HepG2 (cell line): ENCODE results near the gene RCCD1. TPM values are rescaled to one million over a fixed set of nuclear protein-coding genes. Genes with fewer than 3 reads are reported as not detected.

ENCODE experiments used
- ADNP ChIP-seq: sonication (generic); formaldehyde crosslinking; IDR thresholded peaks from 2 replicates; pipeline ENCODE4 v1.4.0; 2020; ENCODE audit warnings: missing genetic modification reagents
- CBX5 ChIP-seq: sonication (generic); formaldehyde crosslinking; IDR thresholded peaks from 2 replicates; pipeline ENCODE4 v1.4.0; 2020; ENCODE audit warnings: missing genetic modification reagents, borderline replicate concordance
- CHD4 ChIP-seq: fragments of 200-600 bp; sonication (generic); IDR thresholded peaks from 2 replicates; pipeline ENCODE4 v1.7.0; 2017; ENCODE audit warnings: mild to moderate bottlenecking, low read length, borderline replicate concordance
- FLYWCH1 ChIP-seq: sonication (generic); formaldehyde crosslinking; IDR thresholded peaks from 2 replicates; pipeline ENCODE4 v1.8.1; 2023; ENCODE audit warnings: mild to moderate bottlenecking, missing genetic modification reagents
- FOXO1 ChIP-seq: sonication (generic); formaldehyde crosslinking; IDR thresholded peaks from 2 replicates; pipeline ENCODE4 v1.4.0; 2020; ENCODE audit warnings: missing genetic modification reagents
- IRF1 ChIP-seq: sonication (generic); formaldehyde crosslinking; IDR thresholded peaks from 2 replicates; pipeline ENCODE4 v1.4.0; 2020; ENCODE audit warnings: low read depth, mild to moderate bottlenecking, missing genetic modification reagents
- KDM5B ChIP-seq: sonication (generic); formaldehyde crosslinking; IDR thresholded peaks from 2 replicates; pipeline ENCODE4 v1.4.0; 2020; ENCODE audit warnings: missing genetic modification reagents, mild to moderate bottlenecking, borderline replicate concordance
- MED13 ChIP-seq: sonication (generic); formaldehyde crosslinking; IDR thresholded peaks from 2 replicates; pipeline ENCODE4 v1.5.0; 2020; ENCODE audit warnings: missing genetic modification reagents
- MZF1 ChIP-seq: sonication (generic); formaldehyde crosslinking; IDR thresholded peaks from 2 replicates; pipeline ENCODE4 v1.8.1; 2023; ENCODE audit warnings: mild to moderate bottlenecking, missing genetic modification reagents, borderline replicate concordance
- PAF1 ChIP-seq: IDR thresholded peaks from 2 replicates; pipeline ENCODE4 v1.6.1; 2016; ENCODE audit warnings: missing genetic modification reagents, missing compliant biosample characterization
- PITX1 ChIP-seq: sonication (generic); formaldehyde crosslinking; IDR thresholded peaks from 2 replicates; pipeline ENCODE4 v1.5.1; 2020; ENCODE audit warnings: mild to moderate bottlenecking, missing genetic modification reagents
- POGZ ChIP-seq: sonication (generic); formaldehyde crosslinking; IDR thresholded peaks from 2 replicates; pipeline ENCODE4 v1.4.0; 2020; ENCODE audit warnings: mild to moderate bottlenecking, missing genetic modification reagents
- SCMH1 ChIP-seq: sonication (generic); formaldehyde crosslinking; IDR thresholded peaks from 2 replicates; pipeline ENCODE4 v1.9.0; 2021; ENCODE audit warnings: missing genetic modification reagents, mild to moderate bottlenecking, borderline replicate concordance
- SP140L ChIP-seq: sonication (generic); formaldehyde crosslinking; IDR thresholded peaks from 2 replicates; pipeline ENCODE4 v1.4.0; 2020; ENCODE audit warnings: missing genetic modification reagents, borderline replicate concordance
- THAP11 ChIP-seq: IDR thresholded peaks from 2 replicates; pipeline ENCODE4 v1.6.1; 2016; ENCODE audit warnings: missing biosample characterization, missing genetic modification reagents
- THAP8 ChIP-seq: sonication (generic); formaldehyde crosslinking; IDR thresholded peaks from 2 replicates; pipeline ENCODE4 v1.5.1; 2020; ENCODE audit warnings: missing genetic modification reagents, mild to moderate bottlenecking, borderline replicate concordance
- ZBTB3 ChIP-seq: sonication (generic); formaldehyde crosslinking; IDR thresholded peaks from 2 replicates; pipeline ENCODE4 v1.4.0; 2020; ENCODE audit warnings: low read depth, mild to moderate bottlenecking, moderate library complexity, missing genetic modification reagents, borderline replicate concordance
- ZNF124 ChIP-seq: sonication (generic); formaldehyde crosslinking; IDR thresholded peaks from 2 replicates; pipeline ENCODE4 v1.4.0; 2020; ENCODE audit warnings: missing genetic modification reagents
- ZNF143 ChIP-seq: sonication (generic); formaldehyde crosslinking; IDR thresholded peaks from 2 replicates; pipeline ENCODE4 v1.4.0; 2020; ENCODE audit warnings: missing genetic modification reagents
- ZNF256 ChIP-seq: sonication (generic); formaldehyde crosslinking; conservative IDR thresholded peaks from 2 replicates; pipeline ENCODE4 v1.4.0; 2020; ENCODE audit warnings: missing genetic modification reagents
- ZNF317 ChIP-seq: sonication (generic); formaldehyde crosslinking; IDR thresholded peaks from 2 replicates; pipeline ENCODE4 v1.5.0; 2020; ENCODE audit warnings: mild to moderate bottlenecking, missing genetic modification reagents
- ZNF354B ChIP-seq: sonication (generic); formaldehyde crosslinking; IDR thresholded peaks from 2 replicates; pipeline ENCODE4 v1.8.0; 2022; ENCODE audit warnings: mild to moderate bottlenecking, missing genetic modification reagents
- ZNF530 ChIP-seq: sonication (generic); formaldehyde crosslinking; IDR thresholded peaks from 2 replicates; pipeline ENCODE4 v1.5.0; 2020; ENCODE audit warnings: low read depth, mild to moderate bottlenecking, missing genetic modification reagents
- ZNF761 ChIP-seq: sonication (generic); formaldehyde crosslinking; conservative IDR thresholded peaks from 2 replicates; pipeline ENCODE4 v1.4.0; 2020; ENCODE audit warnings: mild to moderate bottlenecking, missing genetic modification reagents
- ZNF773 ChIP-seq: sonication (generic); formaldehyde crosslinking; IDR thresholded peaks from 2 replicates; pipeline ENCODE4 v1.4.0; 2020; ENCODE audit warnings: missing genetic modification reagents, borderline replicate concordance
- ZNF883 ChIP-seq: sonication (generic); formaldehyde crosslinking; IDR thresholded peaks from 2 replicates; pipeline ENCODE4 v1.5.1; 2020; ENCODE audit warnings: mild to moderate bottlenecking, missing genetic modification reagents; ENCODE audit errors: not compliant biosample characterization
- ZZZ3 ChIP-seq: sonication (generic); formaldehyde crosslinking; IDR thresholded peaks from 2 replicates; pipeline ENCODE4 v1.4.0; 2020; ENCODE audit warnings: missing genetic modification reagents, mild to moderate bottlenecking, borderline replicate concordance
- polyA plus RNA-seq, 8 experiments: library from polyadenylated mRNA; depleted of rRNA in 3 of 8; stranded (reverse) in 7 of 8; unstranded in 1 of 8; fragments of >200 nt; fragmentation: Illumina TruSeq in 4 of 8; extraction: Trizol in 4 of 8; gene quantifications; 2 replicates each; pipeline versions ENCODE4 v1.2.1 to v1.2.3, GENCODE V29; 2011 to 2016; ENCODE audit warnings: low read depth in 4 of 8, missing spikeins in 1 of 8, mixed read lengths in 1 of 8; ENCODE audit not compliant: insufficient read depth in 1 of 8
- total RNA-seq, 5 experiments: library from RNA; depleted of rRNA; stranded (reverse); fragments of >200 nt; fragmentation: Illumina TruSeq; extraction: Trizol; gene quantifications; 2 replicates each; pipeline ENCODE4 v1.2.3, GENCODE V29; 2016; ENCODE audit warnings: low read depth in 1 of 5
- TF ChIP-seq, protein P1 (sequence below): sonication (generic); formaldehyde crosslinking; IDR thresholded peaks from 2 replicates; pipeline ENCODE4 v1.8.1; 2023; ENCODE audit warnings: mild to moderate bottlenecking, missing genetic modification reagents, borderline replicate concordance
- TF ChIP-seq, protein P2 (sequence below): sonication (generic); formaldehyde crosslinking; IDR thresholded peaks from 2 replicates; pipeline ENCODE4 v1.5.0; 2020; ENCODE audit warnings: missing genetic modification reagents

Gene RCCD1
- total and polyA plus RNA-seq, 2 of the 13 experiments (the other 11 are each of a cell fraction or from before 2014, with no cell fraction given) = 14.1 to 15.1 TPM

DNA sequence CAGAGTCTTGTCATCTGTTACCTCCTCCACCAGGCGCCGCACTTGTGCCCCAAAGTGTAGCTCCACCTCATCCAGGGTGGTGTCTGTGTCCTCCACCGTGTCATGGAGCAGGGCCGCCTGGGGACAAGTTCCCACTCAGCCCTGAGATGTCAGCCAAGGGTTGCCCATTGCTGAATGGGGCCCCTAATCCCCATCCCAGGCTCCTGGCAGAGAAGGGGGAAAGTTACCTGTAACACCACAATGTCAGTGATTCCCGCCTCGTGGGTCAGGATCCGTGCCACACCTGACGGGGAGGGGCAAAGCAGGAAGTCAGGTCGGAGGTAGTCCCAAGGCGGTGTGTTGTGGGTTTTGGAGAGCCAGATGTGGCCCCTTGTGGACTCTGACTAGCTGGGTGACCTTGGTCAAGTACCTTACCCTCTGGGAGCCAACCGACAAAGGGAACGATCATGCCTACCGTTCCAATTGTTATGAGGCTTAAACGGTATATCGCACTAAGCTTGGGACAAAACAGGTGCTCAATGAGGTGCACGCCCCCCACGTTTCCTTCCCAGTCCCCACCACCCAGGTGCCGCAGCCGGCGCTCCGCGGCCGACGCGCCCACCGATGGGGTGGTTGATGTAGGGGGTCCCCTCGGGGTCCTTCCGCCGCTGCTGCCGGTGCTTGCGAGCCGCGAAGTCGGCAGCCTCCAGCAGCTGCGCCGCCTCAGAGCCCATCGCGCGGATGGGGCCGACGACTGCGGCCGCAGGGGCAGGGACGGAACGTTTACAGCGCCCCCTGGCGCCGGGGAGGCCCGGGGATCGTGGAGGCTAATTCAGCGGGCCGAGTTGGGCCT lies 22.6 kb upstream of the RCCD1 start, which contains the start of gene HDDC3 (continued):
- TF ChIP-seq THAP8 (CRISPR knock-in tag) = 0 out of 2 replicates have a peak, but pooled peaks have one; percentile 62
- peak; percentile 77; the same call in 1 of the 2 replicates for TF ChIP-seq ZNF124
- peak; percentile 48; the same call in 1 of the 2 replicates for TF ChIP-seq FOXO1 (CRISPR knock-in tag)
- no peak for TF ChIP-seq ADNP (CRISPR knock-in tag)
- peak; percentile 82 for TF ChIP-seq THAP11 (CRISPR knock-in tag)
- TF ChIP-seq ZNF143 = 0 out of 2 replicates have a peak, but pooled peaks have one; percentile 15
- peak; percentile 71; the same call in 1 of the 2 replicates for TF ChIP-seq KDM5B (CRISPR knock-in tag)
- 0 out of 2 replicates have a peak, but pooled peaks have one; percentile 24 for TF ChIP-seq MED13 (CRISPR knock-in tag)
- TF ChIP-seq, protein P1, sequence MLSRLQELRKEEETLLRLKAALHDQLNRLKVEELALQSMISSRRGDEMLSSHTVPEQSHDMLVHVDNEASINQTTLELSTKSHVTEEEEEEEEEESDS (CRISPR knock-in tag) = no peak
- no peak for TF ChIP-seq ZNF354B (CRISPR knock-in tag)
- TF ChIP-seq ZZZ3 = no peak; the same call in 1 of the 2 replicates
- 0 out of 2 replicates have a peak, but pooled peaks have one; percentile 23 for TF ChIP-seq ZBTB3
- 0 out of 2 replicates have a peak, but pooled peaks have one; percentile 56 for TF ChIP-seq CBX5
- no peak for TF ChIP-seq CHD4
- no peak for TF ChIP-seq SCMH1 (CRISPR knock-in tag)
- no peak for TF ChIP-seq ZNF256 (CRISPR knock-in tag)
- TF ChIP-seq ZNF530 (CRISPR knock-in tag) = no peak; the same call in 1 of the 2 replicates
- TF ChIP-seq SP140L = no peak
- TF ChIP-seq PAF1 = no peak
- TF ChIP-seq ZNF883 (CRISPR knock-in tag) = peak; percentile 30
- TF ChIP-seq, protein P2, sequence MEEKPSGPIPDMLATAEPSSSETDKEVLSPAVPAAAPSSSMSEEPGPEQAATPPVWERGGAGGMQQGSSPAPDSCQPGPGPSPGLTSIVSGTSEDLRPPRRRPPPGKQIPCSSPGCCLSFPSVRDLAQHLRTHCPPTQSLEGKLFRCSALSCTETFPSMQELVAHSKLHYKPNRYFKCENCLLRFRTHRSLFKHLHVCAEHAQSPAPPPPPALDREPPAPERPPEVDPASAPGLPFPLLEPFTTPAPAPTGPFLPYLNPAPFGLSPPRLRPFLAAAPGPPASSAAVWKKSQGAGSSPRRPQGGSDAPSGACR (CRISPR knock-in tag) = 0 out of 2 replicates have a peak, but pooled peaks have one; percentile 40
- TF ChIP-seq MZF1 (CRISPR knock-in tag) = no peak
- TF ChIP-seq PITX1 (CRISPR knock-in tag) = 0 out of 2 replicates have a peak, but pooled peaks have one; percentile 10
- TF ChIP-seq ZNF317 = peak; percentile 59; the same call in 1 of the 2 replicates
- no peak for TF ChIP-seq IRF1 (CRISPR knock-in tag)
- TF ChIP-seq ZNF773 (CRISPR knock-in tag) = no peak
- TF ChIP-seq FLYWCH1 (CRISPR knock-in tag) = no peak
- peak; percentile 93 for TF ChIP-seq POGZ (CRISPR knock-in tag)
- TF ChIP-seq ZNF761 (CRISPR knock-in tag) = no peak
